Thyroid gland (tissue), 4 donors: Measurements from ENCODE around the gene AMIGO3. TPM values are rescaled to one million over a fixed set of nuclear protein-coding genes. Genes with fewer than 3 reads are reported as not detected.

ENCODE experiments used
- DNase-seq, 2 donors: peaks; one replicate each; pipeline ENCODE4 v3.0.0-alpha.2; 2019
- H3K27ac ChIP-seq, 3 donors: fragments of 200-600 bp; sonication (generic); 1 replicate in 2 of 3; 2 replicates in 1 of 3; pipeline ENCODE4 v1.5.1; 2016 to 2019; ENCODE audit warnings: mild to moderate bottlenecking in 1 of 3, moderate library complexity in 1 of 3
- H3K27me3 ChIP-seq: fragments of 200-600 bp; sonication (generic); one replicate; pipeline ENCODE4 v1.5.1; 2019
- H3K36me3 ChIP-seq, 2 donors: fragments of 200-600 bp; sonication (generic); one replicate each; pipeline ENCODE4 v1.5.1; 2016 to 2019
- H3K4me1 ChIP-seq, 2 donors: fragments of 200-600 bp; sonication (generic); one replicate each; pipeline ENCODE4 v1.5.1; 2017 to 2019
- H3K4me3 ChIP-seq, 3 donors: fragments of 200-600 bp; sonication (generic); replicated peaks in 1 of 3; 1 replicate in 2 of 3; 2 replicates in 1 of 3; pipeline ENCODE4 v1.5.1; 2016; ENCODE audit warnings: mild to moderate bottlenecking in 1 of 3
- H3K9me3 ChIP-seq: fragments of 200-600 bp; sonication (generic); one replicate; pipeline ENCODE4 v1.5.1; 2017
- CTCF ChIP-seq, 6 experiments: fragments of 200-600 bp in 3 of 6; fragments of 450-650 bp in 3 of 6; sonication (generic) in 3 of 6; IDR thresholded peaks; one replicate each; pipeline ENCODE4 v1.5.1; 2016 to 2019; ENCODE audit warnings: antibody characterized with exemption in 6 of 6, mild to moderate bottlenecking in 2 of 6, inconsistent platforms in 1 of 6, moderate library complexity in 1 of 6
- POLR2A ChIP-seq, 2 donors: fragments of 450-650 bp; IDR thresholded peaks; one replicate each; pipeline ENCODE4 v1.6.1; 2017; ENCODE audit warnings: antibody characterized with exemption in 2 of 2, mild to moderate bottlenecking in 2 of 2, moderate library complexity in 1 of 2
- WGBS, 2 donors: methylation state at CpG; one replicate each; pipeline ENCODE4 v1.1.5; 2017; 5-methylcytosine and 5-hydroxymethylcytosine counted together
- intact Hi-C: fragments of 100-400 bp; cut with DNase I; formaldehyde crosslinking; loops from one replicate; pipeline ENCODE4 v1.15.1; 2023
- total RNA-seq, 4 donors: library from RNA; depleted of rRNA; stranded (reverse); fragments of >200 nt; gene quantifications; one replicate each; pipeline ENCODE4 v1.2.3, GENCODE V29; 2016

The AMIGO3 gene
- total RNA-seq, 4 donors from 2014 or later = 0.40 to 2.8 (median 1.0) TPM

- Histone ChIP-seq H3K4me1 (no peaks in the 10 kb centered on the region), H3K27me3 (no peaks in the 10 kb centered on the region), H3K4me3 (no peak overlapping the region), H3K27ac (no peak overlapping the region), H3K9me3 (no peaks in the 10 kb centered on the region), H3K36me3 (peaks cover 12 to 32% of the 10 kb centered on the region in 2 donors)
- WGBS, 2 donors = 59 to 100% methylated on average over 3 to 9 of the region's 14 CpGs
- DNase-seq = peak; percentile 62 to 64
- TF ChIP-seq POLR2A (IDR thresholded peaks at IDR 0.05) (no peak), CTCF (IDR thresholded peaks at IDR 0.05) (peak in 5 of 6 experiments; percentile 60 to 79 (median 68))
- intact Hi-C loops = loop anchor here (10.0 kb wide), 1 partner anchor 201 kb away; the partner anchor contains the start of gene MST1R
Observed at GRCh38 chr3:49703443-49703927, 16.0 kb downstream of the AMIGO3 start.

GRCh38 chr3:49702672-49703071 lies 16.8 kb downstream of the AMIGO3 start:
- WGBS, 2 donors = 90 to 97% methylated on average over 9 to 11 of the region's 11 CpGs
- intact Hi-C loops = loop anchor here (10.0 kb wide), 1 partner anchor 202 kb away; the partner anchor contains the start of gene MST1R
- DNase-seq = no peak
- Histone ChIP-seq H3K9me3 (no peaks in the 10 kb centered on the region), H3K27ac (no peak overlapping the region), H3K27me3 (no peaks in the 10 kb centered on the region), H3K4me3 (no peak overlapping the region), H3K4me1 (no peaks in the 10 kb centered on the region), H3K36me3 (peaks cover 12 to 39% of the 10 kb centered on the region in 2 donors)
- no peak for TF ChIP-seq CTCF (IDR thresholded peaks at IDR 0.05)
- TF ChIP-seq POLR2A (IDR thresholded peaks at IDR 0.05) = no peak

GRCh38 chr3:49701388-49702077 lies 18.0 kb downstream of the AMIGO3 start:
- intact Hi-C loops = loop anchor here (10.0 kb wide), 1 partner anchor 203 kb away; the partner anchor contains the start of gene MST1R
- no peaks in the 10 kb centered on the region for H3K27me3 ChIP-seq

GRCh38 chr3:49700453-49701128 lies 18.9 kb downstream of the AMIGO3 start:
- no peaks in the 10 kb centered on the region for H3K9me3 ChIP-seq

More at GRCh38 chr3:49701388-49702077, 18.0 kb downstream of the AMIGO3 start:
- no peak overlapping the region for H3K4me3 ChIP-seq
- no peaks in the 10 kb centered on the region for H3K4me1 ChIP-seq
- H3K9me3 ChIP-seq = no peaks in the 10 kb centered on the region
- DNase-seq = no peak
- TF ChIP-seq CTCF (IDR thresholded peaks at IDR 0.05) (peak in 1 of 6 experiments; percentile 29), POLR2A (IDR thresholded peaks at IDR 0.05) (no peak)
- no peak overlapping the region for H3K27ac ChIP-seq
- 83 to 85% methylated on average over 21 of the region's 21 CpGs for WGBS, 2 donors
- H3K36me3 ChIP-seq = peaks cover 12 to 42% of the 10 kb centered on the region in 2 donors

More at GRCh38 chr3:49700453-49701128, 18.9 kb downstream of the AMIGO3 start:
- 86 to 92% methylated on average over 2 to 13 of the region's 13 CpGs for WGBS, 2 donors
- no peak overlapping the region for H3K27ac ChIP-seq
- H3K4me1 ChIP-seq = no peaks in the 10 kb centered on the region
- no peak overlapping the region for H3K4me3 ChIP-seq
- no peak for TF ChIP-seq CTCF (IDR thresholded peaks at IDR 0.05)
- TF ChIP-seq POLR2A (IDR thresholded peaks at IDR 0.05) = no peak
- peaks cover 10 to 35% of the 10 kb centered on the region in 2 donors for H3K36me3 ChIP-seq
- no peaks in the 10 kb centered on the region for H3K27me3 ChIP-seq
- no peak for DNase-seq
- intact Hi-C loops = loop anchor here (10.0 kb wide), 1 partner anchor 204 kb away; the partner anchor contains the start of gene MST1R
